HG02870 (cell line): Measurements from ENCODE around the gene PPP1R3G.
A peak's percentile ranks its signal among the peaks of the same experiment; 100 is the strongest.

ENCODE experiments used
- ATAC-seq: cut with Tn5 transposase; IDR thresholded peaks from one replicate; pipeline ENCODE4 v1.9.1; 2021; ENCODE audit warnings: mild to moderate bottlenecking, moderate library complexity; ENCODE audit not compliant: unreplicated experiment

PPP1R3G gene

DNA sequence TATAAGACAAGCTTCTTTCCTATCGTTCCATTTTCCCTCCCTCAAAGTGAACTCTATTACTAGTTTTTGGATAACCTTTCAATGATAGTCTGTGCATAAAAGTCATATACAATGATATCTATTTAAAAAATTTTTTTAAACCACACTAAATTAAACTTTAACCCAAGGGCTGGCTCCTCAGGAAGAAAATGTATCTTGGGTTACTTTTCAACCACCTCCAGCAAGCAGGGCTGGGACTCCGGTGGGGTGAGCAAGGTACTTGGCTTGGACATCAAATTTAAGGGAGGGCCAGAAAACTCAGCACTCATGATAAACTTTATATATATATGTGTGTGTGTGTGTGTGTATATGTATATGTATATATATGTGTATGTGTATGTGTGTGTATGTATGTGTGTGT is 13.9 kb upstream of the PPP1R3G start:
- ATAC-seq, result no peak

DNA sequence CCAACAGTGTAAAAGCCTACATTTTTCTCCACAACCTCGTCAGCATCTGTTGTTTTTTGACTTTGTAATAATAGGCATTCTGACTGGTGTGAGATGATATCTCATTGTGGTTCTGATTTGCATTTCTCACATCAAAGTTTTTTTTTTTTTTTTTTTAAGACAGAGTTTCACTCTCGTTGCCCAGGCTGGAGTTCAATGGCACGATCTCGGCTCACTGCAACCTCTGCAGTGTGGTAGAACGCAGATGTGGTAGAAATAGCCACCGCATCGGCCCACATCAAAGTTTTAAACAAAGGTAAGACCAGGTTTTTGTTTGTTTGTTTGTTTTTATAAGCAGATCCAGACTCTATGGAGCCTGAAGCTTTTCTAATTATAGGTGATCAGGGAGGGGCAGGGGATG is 12.7 kb upstream of the PPP1R3G start:
- peak; percentile 59 for ATAC-seq

DNA sequence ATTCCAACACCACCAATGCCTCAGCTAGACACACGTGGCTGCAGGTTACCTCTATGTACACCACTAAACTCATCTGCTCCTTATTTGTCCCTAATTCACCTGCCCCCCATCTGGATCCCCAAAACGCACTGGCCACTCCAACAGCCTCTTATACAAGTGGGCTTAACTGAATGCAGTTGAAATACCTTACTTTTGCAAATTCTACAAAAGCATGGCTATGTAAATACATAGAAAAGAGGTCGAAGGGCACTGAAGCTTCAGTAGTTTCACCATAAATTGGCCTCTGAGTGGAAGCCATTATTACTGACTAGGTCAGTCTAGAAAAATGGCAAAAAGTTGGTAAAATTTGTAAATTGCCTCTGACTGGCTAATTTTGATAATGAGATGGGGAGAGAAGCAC is 11.1 kb upstream of the PPP1R3G start:
- no peak for ATAC-seq

DNA sequence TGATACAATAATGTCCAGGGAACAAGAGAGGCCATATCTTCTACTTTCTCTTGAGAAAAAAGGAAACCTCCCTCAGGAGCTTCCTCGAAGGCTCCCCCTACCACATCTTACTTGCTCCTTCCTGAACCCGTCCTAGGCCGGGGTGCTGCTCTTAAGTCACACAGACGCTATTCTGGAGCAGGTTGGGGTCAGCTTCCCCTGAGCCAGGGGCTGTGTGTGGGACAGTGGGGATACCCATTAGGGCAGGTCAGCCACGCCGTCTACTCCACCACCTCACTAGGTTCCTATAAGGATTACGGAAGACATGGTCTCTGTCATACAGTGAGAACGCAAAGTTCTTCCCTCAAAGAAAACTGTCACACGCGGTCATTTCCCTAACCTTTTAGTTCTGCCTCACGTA is 8.2 kb upstream of the PPP1R3G start:
- no peak for ATAC-seq

DNA sequence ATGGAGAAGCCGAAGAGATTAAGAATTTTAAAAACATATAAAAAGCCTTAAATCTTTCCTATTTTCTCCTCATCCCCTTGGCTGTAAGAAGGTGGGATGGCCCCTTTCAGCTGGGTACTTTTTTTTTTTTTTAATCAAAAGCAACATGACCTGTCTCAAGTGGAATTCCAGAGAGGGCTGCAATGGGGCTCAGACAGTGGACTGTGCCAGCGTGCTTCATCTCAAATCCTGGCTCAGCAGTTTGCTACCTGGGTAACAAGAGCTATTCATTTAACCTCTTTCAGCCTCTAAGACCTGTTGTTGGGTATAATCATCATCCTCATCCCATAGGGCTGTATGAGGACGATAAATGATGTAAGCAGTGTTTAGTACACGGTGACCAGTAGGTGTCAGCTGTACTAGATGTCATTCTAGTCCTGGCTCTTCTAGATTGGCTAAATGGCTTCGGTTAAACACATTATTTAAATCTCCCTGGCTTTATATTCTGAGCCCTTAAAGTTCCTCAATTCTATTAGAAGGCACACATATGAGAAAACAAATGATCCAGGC is 6.9 kb upstream of the PPP1R3G start:
- peak; percentile 65 for ATAC-seq

DNA sequence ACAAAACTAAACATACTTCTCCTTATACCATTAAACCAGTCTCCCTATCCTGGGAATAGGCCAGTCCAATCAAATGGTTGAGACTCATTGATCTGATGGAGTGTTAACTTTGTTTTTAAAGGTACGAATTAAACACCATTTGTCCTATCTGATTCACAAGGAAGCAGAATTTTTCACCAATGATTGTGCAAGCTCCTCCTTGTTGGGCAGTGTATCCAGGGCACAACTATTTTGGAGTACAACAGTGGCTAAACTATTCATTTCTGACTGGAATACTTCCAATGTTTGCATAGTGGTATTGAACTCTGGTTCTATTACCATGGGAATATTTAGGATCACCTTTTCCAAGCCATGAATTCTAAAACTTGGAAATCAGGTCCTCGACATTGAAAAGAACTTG is 5.4 kb upstream of the PPP1R3G start:
- ATAC-seq, result no peak

DNA sequence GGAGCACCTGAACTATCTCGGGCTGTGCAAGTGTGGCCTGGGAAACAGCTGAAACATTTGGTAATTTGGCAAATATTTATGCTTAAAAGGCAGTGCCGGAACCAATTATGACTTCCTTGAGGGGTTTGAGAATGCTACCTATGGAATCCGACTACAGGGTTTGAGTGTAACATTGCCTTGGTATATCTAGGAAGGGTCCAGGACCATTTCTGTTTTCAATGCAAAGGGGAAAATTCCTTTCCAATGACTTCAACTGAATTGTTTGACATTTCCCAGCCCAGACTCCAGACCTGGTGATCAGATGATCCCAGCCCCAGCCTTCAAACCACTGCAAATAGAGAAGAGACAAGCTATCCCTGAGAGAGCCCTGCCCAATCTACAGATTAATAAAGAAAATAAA is 4.6 kb upstream of the PPP1R3G start:
- ATAC-seq, result no peak

DNA sequence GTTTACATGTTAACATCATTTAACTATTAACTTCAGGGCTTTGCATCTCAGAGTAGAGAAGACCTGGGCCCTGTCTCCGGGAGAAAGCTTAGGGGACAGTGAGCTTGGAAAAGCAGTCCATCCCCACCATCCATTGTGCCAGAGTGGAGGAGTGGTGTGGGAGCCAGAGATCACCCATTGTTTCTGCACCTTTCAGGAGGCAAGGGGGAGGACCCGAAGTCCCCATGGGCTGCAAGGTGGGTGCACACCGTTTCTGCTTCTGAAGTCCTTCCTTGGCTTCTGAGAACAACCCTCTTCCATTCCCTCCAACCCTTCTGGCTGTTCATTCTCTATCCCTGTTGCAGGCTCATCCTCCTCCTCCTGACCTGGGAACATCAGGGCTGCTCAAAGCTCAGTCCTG is 4.0 kb upstream of the PPP1R3G start:
- no peak for ATAC-seq

DNA sequence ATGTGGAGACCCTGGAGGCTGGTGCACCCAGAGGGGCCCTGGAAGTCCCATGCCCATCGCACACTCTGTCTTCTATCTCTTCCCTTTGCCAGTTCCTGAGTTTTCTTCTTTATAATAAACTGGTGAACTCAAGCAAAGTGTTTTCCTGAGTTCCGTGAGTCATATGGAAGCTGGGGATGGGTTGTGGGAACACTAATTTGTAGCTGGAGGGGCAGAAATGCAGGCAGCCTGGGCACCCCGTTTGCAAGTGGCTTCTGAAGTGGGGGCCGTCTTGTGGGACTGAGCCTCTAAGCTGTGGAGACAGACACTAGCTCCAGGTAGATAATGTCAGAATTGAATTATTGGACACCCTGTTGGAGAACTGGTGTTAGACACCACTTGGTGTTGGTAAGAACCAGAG is 3.2 kb upstream of the PPP1R3G start:
- no peak for ATAC-seq

DNA sequence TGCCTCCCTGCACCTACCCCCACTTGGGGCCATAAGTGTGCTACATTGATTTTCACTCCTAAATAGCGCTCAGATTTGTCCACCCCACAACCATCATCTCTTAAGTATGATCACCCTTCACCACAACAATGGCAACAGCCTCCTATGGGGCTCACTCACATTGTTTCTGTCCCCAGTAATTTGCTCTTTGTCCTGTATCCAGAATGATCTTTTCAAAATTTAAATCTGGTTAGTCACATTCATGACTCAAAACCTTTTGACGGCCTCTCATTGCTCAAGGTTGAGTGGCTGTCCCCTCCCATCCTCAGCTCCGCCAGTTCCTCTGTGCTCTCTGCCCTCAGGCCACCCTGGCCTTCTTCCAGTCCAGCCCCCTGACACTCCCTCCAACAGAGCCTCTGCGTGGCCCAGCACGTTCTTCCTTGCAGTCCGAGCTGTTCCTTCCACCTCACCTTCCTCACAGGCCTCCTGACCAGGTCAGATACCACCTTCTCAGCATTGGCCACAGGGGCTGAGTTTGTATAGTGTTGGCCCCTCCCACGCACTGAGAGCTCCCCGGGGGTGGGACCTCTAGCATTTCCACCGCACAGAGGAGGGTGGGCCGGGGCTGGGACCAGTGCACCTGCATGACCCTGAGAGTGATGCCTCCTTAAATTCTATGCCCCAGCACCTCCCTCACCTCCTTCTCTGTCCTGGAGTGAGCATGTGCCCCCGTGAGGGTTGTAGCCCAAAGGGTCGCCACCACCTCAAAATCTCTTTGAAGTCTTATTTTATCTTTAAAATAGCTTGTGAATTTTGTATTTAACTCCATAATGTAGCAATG is 2.4 kb upstream of the PPP1R3G start:
- ATAC-seq, result no peak

DNA sequence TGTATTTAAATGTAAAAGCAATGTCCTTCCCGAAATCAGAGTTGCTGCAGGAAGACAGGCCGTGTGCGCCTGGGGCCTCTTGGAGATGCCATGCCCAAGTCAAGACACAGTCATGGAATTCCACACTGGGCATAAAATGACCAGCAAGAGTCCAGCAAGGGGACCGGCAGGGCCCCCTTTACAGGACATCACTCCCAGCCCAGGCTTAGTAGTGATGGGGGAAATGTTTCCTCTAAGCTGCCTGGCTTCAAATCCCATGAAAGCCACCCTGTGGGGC is 1.9 kb upstream of the PPP1R3G start:
- no peak for ATAC-seq

DNA sequence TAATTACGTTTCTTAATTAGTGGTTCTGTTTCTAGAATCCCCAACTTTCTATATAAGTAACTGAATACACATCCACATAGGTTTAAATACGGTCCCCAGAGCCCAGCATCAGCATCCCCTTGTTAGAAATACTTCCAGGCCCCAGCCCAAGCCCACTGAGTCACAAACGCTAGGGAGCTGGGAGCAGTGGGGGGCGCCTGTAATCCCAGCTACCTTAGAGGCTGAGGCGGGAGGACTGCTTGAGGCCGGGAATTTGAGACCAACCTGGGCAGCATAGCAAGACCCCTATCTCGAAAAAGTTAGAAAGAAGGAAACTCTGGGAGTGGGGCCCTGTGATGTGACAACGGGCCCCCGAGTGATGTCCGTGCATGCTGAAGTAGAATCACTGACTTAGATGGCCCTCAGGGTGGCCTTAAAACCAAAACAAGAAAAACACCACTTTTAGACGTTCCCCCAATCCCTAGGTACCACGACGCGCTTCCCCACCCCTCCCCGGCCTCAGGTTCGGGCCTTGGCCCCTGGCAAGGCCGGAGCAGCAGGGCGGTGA is 1.3 kb upstream of the PPP1R3G start:
- ATAC-seq, result no peak

DNA sequence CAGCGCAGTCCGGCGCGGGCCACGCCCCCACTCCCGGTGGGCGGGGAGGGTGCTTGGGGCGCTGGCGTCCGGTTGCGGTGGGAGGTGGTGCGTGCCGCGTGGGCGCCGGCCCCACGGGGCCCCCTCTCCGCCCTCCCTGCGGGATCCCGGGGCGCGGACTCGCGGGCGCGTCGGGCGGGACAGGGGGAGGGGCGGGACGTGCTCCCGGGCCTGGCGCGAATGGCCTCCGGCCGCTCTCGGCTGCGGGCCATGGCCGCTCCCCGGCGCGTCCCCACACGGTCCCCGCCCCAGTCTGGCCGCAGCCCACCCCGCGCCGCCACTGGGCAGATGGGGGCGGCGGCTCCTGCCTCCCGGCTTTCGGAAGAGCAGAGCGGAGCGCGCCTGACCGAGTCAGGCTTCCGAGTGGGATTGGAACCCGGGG is 771 bp upstream of the PPP1R3G start:
- peak; percentile 22 for ATAC-seq

DNA sequence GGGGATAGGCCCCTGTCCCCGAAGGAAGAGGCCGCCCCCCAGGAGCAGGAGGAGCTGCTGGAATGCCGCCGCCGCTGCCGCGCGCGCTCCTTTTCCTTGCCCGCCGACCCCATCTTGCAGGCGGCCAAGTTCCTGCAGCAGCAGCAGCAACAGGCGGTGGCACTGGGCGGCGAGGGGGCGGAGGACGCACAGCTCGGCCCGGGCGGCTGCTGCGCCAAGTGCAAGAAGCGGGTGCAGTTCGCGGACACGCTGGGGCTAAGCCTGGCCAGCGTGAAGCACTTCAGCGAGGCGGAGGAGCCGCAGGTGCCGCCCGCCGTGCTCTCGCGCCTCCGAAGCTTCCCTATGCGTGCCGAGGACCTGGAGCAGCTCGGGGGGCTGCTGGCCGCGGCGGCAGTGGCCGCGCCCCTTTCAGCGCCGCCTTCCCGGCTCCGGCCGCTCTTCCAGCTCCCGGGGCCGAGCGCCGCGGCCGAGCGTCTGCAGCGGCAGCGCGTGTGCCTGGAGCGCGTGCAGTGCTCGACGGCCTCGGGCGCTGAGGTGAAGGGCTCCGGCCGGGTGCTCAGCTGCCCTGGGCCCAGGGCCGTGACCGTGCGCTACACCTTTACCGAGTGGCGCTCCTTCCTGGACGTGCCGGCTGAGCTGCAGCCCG is 630 bp downstream of the PPP1R3G start:
- ATAC-seq, result peak; percentile 19

DNA sequence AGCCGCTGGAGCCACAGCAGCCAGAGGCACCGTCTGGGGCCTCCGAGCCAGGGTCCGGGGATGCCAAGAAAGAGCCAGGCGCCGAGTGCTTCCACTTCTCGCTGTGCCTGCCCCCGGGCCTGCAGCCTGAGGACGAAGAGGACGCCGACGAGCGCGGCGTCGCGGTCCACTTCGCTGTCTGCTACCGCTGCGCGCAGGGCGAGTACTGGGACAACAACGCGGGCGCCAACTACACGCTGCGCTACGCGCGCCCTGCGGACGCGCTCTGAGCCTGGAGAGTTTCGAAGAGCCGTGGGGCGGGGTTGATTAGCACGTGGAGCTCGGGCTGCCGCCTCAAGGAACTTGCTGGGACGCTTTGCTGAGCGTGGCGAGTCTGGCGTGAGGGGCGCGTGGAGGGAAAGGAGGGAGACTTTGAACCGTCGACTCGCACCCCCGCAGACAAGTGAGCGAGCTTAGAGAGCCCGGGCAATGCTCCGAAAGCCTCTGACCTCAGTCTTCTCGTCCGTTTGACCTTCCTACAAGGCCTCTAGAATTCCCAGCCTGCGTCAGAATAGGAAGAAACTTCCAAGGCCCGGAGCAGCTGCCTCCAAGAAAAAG is 1.3 kb downstream of the PPP1R3G start:
- no peak for ATAC-seq

DNA sequence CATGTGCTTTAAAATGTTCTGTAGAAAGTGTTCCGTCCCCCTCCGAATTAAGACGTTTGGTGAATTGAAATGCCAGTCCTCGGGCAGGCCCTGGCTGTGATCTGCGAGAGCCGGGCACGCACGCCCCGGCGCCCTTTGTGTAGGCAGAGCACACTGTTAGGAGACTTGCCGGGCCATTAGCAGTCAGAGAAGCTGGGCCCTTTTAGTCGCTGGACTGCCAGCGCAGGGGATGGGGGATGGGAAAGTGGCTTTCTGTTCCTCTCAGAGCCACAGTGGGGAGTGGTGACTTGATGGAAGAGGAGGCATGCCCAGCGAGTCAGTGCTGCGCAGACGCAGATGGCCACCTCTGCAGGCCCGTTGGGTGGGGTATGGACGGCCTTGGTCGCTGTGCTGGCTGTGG is 2.2 kb downstream of the PPP1R3G start:
- ATAC-seq, result no peak

DNA sequence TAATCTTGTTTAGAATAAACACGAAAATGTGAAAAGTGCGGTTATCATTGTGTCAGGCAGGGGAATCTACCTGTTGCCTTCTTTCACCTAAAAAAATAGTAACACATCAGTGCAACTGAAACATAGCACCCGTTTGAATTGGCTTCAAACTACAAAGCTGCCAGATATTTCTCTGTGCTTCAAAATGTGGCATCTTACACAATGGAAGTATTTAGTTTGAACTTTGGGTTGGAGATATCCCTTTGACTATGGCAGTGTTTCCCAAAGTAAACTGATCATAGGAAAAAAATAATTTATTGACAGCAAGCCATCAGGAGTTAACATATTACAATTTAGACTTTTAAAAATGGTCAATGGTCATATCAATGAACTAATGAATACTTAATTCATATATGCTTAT is 3.6 kb downstream of the PPP1R3G start:
- no peak for ATAC-seq

DNA sequence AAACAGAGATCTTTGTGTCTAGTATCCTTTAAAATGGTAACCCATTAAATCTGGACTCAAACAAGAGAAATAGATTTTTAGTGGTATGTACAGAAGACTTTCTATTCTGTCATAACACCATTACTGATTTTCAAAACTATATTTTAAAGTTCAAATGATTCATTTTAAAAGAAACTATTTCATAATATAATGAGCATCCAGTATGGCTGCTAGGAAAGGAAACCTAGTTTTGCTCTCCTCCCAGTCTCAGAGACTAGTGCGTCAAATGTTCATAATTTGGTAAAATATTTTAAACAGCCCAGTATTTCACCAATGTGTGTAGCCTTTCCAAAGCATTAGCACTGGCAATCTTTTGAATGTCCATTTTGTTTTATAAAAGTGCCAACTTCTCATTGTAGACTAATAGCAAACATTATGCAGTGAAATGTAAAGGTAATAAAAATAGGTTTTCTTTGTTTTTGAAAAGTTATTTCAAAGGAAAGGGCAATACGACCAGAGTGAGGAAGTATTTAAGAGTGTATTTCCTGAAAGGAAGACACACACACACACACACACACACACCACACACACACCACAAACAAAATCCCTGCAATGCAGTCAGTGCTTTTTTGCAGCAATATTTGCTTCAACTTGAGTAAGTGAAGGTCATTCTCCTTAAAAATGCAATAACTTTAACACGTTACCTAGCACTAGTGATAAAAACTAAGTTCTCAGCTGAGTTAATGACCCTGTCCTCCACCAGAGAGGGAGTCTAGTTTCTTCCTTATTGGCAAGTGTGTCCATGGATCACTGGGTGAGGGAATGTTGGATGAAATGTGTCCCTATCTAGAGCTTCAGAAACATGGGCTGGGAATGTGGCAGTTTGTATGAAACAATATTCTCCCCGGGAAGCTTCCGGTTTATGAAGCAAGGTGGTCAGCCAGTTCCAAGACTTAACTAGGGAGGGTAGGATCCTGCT is 4.6 kb downstream of the PPP1R3G start:
- no peak for ATAC-seq

DNA sequence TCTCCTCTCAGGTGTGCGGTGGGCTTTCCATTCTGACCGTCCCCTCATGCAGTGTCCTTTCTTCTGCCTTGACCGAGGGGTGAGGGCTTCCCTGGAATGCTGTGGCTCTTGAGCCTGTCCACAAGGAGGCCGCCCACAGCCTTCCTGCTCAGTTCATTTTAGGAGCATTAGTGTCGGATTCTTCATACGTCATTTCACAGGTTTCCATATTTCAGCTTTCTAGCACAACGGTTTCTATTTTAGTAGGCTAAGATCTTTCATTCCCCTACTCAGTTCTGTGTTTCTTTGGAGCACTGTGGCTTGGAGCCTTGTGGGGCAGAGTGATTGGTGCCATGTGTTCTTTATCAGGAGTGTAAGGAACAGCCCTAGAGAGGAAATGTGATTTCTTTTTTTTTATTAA is 5.5 kb downstream of the PPP1R3G start:
- peak; percentile 38 for ATAC-seq

DNA sequence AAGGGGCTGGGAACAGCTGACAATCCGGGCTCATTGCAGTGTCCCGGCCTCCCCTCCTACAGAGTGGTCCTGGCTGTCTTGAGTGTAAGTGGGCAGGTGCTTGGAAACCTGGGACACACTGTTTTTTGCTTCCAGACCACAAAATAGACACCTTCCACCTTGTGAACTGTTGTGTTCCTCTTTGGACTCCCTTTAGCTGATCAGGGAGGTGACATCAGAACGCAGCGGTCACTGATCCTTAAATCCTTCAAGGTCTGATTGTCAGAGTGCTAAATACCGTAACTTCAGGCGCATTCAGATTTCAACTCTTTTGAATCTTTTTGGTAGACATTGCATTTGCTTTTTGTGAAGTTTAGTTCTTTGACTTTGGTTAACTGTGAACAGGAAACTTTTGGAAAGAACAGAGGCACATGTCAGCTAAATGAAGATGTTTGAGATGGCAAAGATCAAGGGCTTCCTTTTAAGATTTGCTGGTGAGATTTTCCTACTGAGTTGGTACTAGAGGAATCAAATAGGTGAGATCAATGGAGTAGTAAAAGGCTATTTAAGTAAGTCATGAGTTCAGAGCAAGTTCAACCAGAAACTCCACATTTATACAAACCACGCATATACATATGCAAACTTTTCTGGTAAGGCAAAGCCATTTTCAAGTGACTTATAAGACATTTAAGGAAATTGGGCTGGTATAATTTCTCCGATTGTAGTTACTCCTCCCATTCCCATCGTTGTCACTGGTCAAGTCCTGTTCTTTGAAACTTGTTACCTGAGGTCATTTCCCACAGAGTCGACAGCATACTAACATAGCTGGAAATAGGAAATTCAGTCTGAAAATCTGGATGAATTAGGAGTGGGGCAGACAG is 6.3 kb downstream of the PPP1R3G start:
- ATAC-seq, result no peak
